Endothelial cell of hepatic sinusoid (primary cell): ENCODE data around the gene TMEM11.
"Not testable (repeated sequence)": the region's sequence is repeated elsewhere in the genome, so short reads cannot be mapped to it uniquely, and the experiment has no call there.

Source experiments
- in situ Hi-C: cut with HindIII; loops from 2 replicates; pipeline ENCODE4 v1.10.0; 2017; ENCODE audit warnings: low sequenced_read_pairs

TMEM11 gene

DNA sequence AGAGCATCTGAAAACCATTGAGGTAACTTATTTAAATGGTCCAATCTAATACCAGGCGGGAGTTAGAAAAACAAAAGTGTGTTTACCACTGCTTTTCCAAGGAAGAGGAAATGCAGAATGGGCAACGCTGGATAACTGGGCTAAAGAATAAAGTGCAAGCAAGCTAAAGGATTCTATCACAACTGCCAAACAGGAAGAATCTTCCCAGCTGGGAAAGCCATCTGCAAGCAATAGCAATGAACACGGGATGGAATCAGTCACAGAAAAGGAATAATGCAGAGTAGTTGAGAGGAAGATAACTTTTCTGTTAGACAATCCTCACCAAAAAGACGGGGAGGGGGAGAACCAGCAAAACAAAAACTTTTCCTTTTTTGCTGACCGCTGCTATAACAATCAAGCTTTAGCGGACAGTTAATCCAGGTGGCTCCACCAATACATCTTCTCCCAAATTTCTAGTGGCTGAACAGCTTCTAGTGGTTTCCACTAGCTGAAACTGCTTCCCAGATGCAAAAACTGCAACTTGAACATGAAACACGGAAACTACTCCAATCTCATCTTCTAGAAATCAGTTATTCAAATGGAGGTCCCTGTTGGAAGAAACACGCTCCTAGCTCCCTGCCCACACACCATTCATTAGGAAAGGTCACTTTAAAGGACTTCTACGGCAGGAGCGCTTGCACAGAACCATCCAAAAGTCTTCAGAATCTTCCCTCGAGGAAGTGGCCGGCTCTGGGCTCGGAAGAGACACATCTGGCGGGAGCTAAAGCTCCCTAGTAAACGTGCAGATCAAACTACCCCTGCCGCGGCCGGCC, 929 bp downstream of the TMEM11 start:
- in situ Hi-C loops: loop anchor here (5.0 kb wide), 2 partner anchors 74 to 81 kb away; no protein-coding TSS in a partner anchor

DNA sequence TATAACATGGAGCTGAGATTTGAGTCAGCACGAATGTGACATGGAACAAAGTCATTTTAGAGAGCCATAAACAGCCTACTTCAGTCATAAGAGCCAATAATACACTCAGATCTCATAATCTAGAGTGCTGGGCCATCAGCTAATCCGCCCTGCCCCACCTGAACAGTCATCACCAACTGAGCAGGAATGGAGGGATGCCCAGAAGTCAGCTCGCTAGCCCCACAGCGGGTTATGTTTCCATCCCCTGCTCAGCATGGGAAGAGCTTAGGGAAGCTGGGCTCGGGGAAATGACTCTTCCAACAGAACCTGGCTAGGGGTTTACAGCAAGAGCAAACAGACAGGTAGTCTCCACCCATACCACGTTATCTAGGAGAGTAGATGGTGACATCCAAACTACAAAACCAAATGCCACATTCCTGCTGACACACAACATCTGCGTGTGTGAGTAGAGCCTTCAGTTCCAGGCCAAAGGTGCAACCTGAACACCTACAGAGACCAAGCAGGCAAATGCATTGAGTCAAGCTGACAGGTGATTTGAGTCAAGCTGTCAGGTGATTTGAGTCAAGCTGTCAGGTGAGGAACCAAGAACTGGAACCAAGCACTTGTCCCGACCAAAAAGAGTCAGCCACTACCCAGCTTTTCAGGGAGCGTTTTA, 2.0 kb downstream of the TMEM11 start:
- in situ Hi-C loops: loop anchor here (5.0 kb wide), 2 partner anchors 75 to 80 kb away; no protein-coding TSS in a partner anchor

DNA sequence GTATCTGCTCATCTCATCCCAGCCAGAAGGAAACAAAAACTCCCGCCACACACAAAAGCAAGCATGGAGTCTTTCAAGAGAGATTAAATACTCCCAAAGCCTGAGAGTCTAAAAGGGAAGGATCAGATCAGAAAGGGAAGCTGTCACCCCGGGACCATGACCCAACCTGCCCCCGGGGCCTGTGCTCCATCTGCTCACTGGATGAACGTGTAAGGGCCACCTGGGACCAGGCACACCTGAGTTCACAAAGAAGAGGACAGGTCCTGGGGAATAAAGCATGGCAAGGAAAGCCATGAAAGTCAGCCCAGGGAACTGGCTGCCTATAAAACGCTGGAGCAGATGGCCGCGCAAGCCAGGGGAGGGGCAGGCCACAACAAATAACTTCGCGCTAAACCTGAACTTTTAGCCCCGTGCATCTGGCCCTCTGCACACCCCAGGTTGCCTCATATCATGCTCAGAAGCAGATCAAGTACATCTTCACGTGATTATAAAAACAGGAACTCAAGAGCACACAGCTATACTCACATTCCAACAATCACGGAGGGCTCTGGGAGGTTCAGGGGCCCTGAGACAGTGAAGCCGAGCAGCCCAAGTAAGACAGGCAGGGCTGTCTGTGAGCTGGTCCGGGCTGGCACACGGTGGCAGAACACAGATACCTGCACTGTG, 3.4 kb downstream of the TMEM11 start:
- in situ Hi-C loops: loop anchor here (5.0 kb wide), 2 partner anchors 77 to 78 kb away; no protein-coding TSS in a partner anchor

DNA sequence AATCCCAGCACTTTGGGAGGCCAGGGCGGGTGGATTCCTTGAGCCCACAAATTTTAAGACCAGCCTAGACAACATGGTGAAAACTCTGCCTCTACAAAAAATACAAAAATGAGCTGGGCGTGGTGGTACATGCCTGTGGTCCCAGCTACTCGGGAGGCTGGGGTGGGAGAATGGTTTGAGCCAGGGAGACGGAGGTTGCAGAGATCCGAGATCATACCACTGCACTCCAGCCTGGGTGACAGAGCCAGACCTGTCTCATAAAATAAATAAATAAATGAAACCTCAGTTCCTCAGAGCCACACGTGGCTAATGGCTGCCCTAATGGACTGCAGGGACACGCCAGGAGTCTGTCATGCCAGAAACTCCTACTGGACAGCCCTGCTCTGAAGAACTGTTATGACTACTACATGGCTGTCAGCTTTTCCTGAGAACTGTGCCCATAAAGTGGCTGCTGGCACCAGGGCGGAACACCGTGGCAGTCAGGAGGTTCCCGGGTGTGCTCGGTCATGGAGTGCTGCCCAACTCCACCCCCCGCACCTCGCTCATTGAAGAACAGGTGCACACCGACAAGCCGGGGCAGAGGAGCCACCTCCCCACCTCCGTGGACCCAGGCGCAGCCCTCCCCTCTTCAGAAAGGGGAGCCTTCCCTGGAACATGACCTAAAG, 4.3 kb downstream of the TMEM11 start:
- in situ Hi-C loops: loop anchor here (5.0 kb wide), 2 partner anchors 77 to 78 kb away; no protein-coding TSS in a partner anchor

DNA sequence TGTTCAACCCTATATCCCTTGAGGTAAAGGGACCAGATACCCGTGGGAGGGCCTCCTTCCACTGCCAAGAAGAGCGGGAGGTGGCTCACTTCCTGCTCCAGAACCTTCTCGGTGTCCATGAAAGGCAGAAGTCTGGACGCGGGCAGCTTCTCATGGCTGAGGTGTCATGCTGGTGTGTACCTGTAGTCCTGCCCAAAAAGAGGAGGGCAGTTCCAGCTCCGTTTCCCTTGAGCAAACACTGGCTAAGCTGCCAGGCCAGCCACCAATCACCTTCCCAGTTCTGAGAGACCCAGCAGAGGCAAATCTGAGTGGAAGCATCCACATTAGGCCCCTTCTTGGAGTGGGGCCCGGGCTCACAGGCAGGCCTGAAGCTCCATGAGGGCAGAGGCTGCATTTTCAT, 5.6 kb downstream of the TMEM11 start:
- in situ Hi-C loops: no loop called here

DNA sequence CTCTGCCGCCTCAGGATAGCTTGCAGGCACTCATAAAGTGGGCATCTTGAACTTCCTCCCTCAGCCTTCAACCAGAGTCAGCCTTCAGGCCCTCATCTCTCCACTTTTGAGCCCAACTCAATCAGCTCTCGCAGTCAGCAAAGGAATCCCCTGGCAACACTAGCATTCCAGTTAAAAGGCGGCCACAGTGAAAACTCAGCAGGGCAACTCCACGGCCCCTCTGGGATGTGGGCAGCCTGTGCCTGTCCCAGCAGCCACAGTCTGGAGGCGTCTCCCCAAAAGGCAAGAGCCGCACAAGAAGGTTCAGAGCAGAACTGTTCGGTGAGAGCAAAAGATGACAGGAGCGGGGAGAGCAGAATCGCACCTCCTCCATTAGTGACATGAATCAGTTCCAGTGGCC, 9.0 kb downstream of the TMEM11 start:
- in situ Hi-C loops: loop anchor here (5.0 kb wide), 1 partner anchor 42 kb away; no protein-coding TSS in a partner anchor

DNA sequence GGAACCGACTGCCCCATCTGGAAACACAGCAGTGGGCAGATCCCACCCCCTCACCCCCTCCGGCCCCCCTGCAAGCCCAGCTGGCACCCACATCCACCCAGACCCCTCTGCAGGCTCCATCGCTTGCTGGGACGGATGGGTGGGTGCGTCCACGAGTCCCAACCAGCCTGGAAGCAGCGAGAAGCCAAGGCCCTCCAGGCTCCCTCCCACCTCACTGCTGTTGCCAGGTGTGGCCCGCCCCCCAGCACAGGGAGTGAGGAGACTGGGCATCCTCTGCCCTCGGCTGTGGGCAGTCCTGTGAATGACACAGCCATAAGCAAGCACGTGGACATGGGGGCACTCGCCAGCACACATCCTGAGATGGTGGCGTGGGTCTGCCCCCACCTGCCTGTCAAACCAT, 11.4 kb downstream of the TMEM11 start:
- in situ Hi-C loops: loop anchor here (5.0 kb wide), 1 partner anchor 45 kb away; no protein-coding TSS in a partner anchor

DNA sequence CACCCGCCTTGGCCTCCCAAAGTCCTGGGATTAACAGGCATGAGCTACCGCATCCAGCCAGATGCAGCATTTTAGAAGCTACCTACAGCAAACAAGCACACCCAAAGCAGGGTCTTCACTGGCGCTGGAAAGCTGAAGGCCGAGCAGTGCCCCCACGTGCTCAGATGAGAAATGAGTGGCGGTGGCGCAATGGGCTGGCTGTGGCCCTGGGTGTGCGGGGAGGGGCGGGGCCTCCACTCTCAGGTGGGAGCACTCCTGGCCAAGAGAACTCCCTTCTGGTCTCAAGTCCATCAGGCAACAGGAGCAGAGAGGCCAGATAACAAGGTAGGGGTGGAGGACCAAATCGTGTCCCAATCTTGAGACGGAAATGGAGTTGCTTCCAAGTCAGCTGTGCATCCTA, 12.1 kb downstream of the TMEM11 start:
- in situ Hi-C loops: loop anchor here (5.0 kb wide), 1 partner anchor 45 kb away; no protein-coding TSS in a partner anchor

DNA sequence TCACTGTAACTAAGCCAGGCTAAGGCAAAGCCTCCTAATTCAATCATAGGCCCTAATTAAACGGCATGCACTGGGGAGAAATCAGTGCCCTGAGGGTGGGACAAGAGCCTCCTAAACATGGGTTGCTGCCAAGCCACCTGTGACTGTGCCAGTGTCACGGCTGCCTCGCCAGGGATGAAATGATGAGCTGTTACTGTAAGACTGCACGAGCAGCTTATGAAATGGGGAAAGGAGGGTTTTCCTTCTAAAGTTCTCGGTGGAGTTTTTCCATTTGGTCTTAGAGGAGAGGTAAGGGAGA, 12.7 kb downstream of the TMEM11 start:
- in situ Hi-C loops: loop anchor here (5.0 kb wide), 1 partner anchor 46 kb away; no protein-coding TSS in a partner anchor

DNA sequence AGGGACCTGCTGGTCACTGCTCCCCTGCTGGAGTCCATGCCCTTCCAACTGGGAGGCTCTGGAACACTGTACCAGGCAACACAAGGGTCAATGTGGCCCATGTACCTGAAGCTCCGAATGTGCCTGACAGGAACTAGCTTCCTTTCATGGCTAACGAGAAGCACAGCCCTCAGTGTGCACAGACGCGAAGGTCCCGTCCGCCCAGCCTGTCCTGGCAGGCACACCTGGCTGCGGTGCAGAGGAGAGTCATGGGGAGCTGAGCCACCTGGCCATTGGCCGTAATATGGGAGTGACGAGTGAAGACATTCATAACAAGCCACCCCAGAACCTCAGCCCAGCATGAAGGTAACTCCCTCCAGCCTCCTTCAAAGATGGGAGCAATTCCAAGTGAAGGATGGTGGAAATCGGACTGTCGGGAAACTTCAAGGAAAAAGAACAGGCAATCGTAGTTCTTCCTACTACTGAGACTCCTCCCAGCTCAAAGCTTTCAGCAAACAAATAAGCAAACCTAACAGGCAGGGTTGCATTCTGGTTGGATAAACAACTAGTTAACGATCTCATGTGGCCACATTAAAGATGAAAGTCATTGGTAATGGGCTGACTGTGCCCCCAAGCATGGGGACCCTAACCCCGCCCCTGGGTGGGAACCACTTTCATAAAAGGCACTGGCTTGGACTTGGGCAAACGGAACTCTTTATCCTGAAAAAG, 13.2 kb downstream of the TMEM11 start:
- in situ Hi-C loops: loop anchor here (5.0 kb wide), 1 partner anchor 47 kb away; no protein-coding TSS in a partner anchor

DNA sequence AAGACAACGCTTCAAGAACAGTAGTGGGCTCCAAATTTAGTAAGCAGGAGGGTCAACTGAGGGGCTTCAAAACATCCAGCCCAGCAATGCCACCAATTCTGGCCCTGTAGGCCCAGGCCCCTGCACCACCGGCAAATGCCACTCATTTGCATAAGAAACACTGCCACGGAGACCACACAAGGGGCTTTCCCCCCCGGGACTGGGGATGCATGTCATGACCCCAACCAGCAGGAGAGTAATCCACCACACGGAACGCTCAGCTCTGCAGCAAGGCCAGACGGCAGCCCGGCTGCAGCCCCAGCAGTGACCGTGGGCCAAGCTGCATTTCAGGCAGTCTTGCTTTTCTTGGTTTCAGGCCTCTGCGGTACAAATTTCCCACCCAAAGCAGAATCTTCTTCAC, 14.1 kb downstream of the TMEM11 start:
- in situ Hi-C loops: loop anchor here (5.0 kb wide), 1 partner anchor 47 kb away; no protein-coding TSS in a partner anchor

DNA sequence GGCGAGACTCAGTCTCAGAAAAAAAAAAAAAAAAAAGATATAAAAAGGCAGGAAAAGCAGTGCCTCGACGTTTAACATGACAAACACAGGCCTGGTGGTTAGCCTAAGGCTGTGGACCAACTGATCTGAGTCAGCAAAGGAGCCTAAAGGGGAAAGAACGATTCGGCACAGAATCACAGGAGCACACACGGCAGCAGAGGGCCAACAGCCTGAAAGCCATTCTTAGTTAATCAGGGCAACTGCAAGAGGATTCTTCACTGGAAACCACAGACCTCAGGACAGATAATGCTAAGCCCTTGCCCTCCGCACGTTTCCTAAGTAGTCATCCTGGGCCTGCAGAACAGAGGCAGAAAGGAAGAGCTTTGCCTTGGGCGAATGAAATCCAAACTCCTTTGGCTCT, 14.7 kb downstream of the TMEM11 start:
- in situ Hi-C loops: no loop called here

DNA sequence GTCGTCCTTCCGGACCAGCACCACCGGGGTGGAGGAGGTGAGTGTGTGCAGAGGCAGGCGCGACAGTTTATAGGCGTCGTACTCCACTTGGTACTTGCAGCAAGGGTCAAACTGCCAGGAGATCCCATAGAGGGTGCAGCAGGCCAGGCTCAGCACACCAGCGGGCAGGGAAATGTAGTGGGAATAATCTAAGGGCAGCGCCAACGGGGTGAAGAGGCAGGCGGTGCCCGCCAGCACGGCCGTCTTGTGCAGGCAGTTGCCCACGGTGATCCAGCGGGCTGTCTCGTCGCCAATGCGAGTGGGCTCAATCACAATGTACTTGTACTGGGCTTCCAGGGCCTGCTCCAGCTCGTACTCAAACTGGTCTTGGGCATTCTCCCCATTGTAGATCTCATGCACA, 15.6 kb downstream of the TMEM11 start:
- in situ Hi-C loops: no loop called here

DNA sequence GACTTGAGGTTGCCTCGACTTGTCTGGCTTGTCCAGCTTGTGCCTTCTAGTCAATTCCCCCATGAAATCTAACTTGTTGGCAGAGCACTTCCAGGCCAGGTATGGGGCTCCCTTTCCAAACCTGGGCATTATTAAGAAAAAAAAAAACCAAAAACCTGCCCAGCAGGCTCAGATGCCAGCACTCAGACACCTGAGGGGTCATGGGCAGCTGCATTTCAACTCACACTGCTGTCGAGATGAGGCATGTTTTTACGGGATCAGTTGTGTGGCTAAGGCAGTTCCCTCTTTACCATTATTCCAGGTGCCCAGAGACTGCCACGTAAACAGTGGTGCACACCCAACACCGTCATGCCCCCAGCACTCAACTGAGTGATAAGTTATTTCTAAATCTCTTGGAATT, 17.8 kb downstream of the TMEM11 start:
- in situ Hi-C loops: no loop called here

DNA sequence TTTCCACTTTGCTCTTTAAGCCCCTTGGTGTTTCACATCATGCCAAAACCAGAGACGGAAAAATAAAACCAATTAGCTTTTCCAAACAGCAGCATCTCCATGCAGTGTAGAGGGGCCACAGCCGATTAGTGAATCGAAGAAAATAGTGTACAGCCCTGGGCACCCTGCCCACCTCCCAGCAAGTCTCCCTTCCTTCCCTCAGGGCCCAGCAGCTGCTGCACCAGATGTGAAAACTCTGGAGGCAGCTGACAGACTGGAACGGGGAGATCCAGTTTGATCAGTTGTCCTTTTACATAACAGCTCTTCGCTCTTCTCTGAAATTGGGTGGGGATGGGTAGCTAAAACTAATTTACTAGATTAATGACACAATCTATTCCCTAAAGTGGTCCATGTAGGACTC, 19.3 kb downstream of the TMEM11 start:
- in situ Hi-C loops: no loop called here

DNA sequence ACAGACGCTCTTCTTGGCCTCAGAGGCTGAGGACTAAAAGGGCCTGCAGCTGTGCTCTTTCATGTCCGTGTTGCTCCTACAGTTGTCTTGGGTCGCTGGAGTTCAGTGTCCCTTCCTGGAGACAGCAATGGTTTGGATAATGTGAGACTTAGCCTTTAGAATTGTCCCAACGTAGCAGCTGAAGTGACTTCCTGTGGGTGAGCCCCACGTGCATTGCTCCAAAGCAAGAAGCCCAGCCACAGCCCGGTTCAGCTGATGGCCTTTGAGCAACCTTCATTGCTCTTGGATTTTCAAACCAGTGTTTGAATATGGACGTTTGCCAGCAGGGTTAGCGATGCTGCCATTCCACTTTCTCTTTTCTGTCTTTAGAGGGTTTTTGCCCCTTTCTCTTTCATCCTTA, 19.7 kb downstream of the TMEM11 start:
- in situ Hi-C loops: no loop called here

DNA sequence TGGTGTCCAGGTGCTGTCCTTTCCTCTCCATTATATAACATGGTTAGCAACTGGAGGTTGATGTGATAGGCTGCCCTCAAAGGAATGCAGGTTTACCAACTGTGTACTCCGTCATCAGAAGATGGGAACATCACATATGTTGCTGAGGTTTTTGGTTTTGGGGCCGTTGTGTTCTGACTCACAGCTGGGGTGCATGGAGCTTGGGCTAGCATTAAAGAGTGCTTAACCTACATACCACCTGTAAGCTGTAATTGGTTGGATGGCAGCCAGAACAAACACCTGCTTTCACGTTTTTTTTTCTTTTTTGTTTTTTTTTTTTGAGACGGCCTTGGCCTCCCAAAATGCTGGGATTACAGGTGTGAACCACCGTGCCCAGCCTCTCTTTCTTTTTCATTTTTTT, 20.9 kb downstream of the TMEM11 start:
- in situ Hi-C loops: no loop called here

DNA sequence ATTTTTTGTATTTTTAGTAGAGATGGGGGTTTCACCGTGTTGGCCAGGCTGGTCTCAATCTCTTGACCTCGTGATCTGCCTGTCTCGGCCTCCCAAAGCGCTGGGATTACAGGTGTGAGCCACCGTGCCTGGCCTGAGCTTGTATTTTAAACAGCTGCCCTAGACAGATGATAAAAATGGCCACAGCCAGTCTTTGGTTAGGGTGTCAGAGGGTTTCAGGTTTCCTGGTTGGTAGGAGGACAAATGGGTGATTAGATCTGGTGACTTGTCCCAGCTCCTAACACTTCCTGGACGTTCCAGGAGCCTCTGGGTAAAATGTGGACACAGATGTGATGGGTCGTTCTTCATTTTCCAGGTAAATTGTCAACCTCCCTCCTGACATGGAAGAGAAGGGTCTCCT, 21.5 kb downstream of the TMEM11 start:
- in situ Hi-C loops: not testable (repeated sequence)

DNA sequence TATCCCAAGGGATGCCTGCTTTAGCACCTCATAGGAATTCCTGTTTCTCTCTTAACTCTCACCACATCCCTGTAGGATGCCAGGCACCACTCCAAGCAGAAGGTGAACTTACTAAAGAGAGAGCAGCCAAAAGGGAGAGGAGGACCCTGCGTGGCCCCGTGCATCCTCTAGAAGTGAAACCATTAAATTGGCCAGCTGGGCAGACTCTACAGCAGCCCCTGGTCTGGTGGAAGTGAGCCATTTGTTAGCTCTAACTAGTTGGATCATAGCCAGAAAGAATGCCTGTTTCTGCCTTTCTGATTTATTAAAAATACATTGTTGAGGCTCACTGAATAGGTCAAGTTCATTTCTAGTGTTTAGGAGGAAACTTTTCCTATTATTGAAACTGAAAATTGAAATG, 22.3 kb downstream of the TMEM11 start:
- in situ Hi-C loops: no loop called here

DNA sequence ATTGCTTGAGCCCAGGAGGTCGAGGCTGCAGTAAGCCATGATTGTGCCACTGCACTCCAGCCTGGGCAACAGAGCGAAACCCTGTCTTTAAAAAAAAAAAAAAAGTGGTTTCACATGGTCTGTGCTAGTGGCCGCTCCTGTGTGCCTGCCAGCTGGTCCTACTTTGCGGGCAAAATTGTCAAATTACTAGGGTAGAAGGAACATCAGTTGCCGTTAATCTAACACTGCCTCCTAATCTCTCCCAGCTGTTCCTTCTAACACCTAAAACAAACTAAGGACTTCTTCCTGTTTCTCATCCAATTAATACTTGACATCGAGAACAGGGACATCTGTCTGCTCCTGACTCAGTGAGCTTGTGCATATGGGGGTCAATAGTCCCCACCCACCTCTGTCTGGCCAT, 23.9 kb downstream of the TMEM11 start:
- in situ Hi-C loops: no loop called here
